IPS-20b (cell line): Measurements from ENCODE around the gene ZIC4.
A peak's percentile ranks its signal among the peaks of the same experiment; 100 is the strongest.

ENCODE experiments used
- H3K27ac ChIP-seq: one replicate; pipeline ENCODE4 v1.5.1; 2013; ENCODE audit warnings: low read length
- H3K27me3 ChIP-seq: 2 replicates; pipeline ENCODE4 v1.6.1; 2013; ENCODE audit warnings: mild to moderate bottlenecking, low read length, inconsistent platforms; ENCODE audit not compliant: insufficient read depth
- H3K36me3 ChIP-seq: 2 replicates; pipeline ENCODE4 v1.6.1; 2013; ENCODE audit warnings: low read depth, mild to moderate bottlenecking, inconsistent platforms, low read length, moderate library complexity; ENCODE audit not compliant: insufficient read depth
- H3K4me1 ChIP-seq: 2 replicates; pipeline ENCODE4 v1.6.1; 2013; ENCODE audit warnings: mild to moderate bottlenecking, control low read depth, inconsistent platforms, low read length, moderate library complexity; ENCODE audit not compliant: insufficient read depth
- H3K4me3 ChIP-seq: 2 replicates; pipeline ENCODE4 v1.5.1; 2013; ENCODE audit warnings: mild to moderate bottlenecking, low read length, inconsistent platforms
- H3K9ac ChIP-seq: 2 replicates; pipeline ENCODE4 v1.6.1; 2013; ENCODE audit warnings: low read depth, mild to moderate bottlenecking, inconsistent platforms, low read length, moderate library complexity
- H3K9me3 ChIP-seq: 2 replicates; pipeline ENCODE4 v1.6.1; 2013; ENCODE audit warnings: mild to moderate bottlenecking, low read depth, low read length, inconsistent platforms; ENCODE audit not compliant: insufficient read depth

The ZIC4 gene

DNA sequence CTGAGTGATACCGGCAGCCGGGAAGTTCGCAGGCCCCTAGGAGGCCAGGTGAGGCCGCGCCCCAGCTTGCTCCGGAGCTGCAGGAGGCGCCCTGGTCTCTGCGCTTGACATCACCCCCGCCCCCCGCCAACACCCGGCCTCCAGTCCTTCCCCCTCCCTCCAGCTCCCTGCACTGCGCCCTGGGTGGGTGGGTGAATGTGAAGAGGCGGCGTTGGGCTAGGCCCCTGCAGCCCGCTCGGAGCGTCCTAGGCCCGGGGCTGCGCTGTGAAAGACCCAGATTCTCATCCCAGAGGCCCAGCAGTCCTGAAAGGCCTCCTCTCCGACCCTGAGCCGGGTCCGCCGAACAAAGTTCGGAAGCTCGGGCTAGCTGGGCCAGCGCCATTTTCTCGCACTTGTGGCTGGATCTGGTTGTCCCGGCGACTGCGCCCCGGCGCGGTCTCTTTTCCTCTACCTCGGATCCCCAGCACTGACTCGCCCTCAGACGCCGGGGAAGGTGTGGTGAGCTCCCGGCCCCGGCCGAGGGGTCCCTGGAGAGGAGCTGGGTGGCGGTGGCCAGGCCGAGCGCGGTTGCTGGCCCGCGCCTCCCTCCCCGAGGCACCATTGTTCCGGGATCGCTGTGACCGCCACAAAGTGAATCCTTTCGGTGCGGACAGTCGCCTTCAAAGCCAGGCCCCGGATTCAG, 12.9 kb downstream of the ZIC4 start:
- no peaks in the 10 kb centered on the region for H3K36me3 ChIP-seq
- peak overlapping the region; percentile 70 for H3K4me3 ChIP-seq
- H3K27ac ChIP-seq, result no peak overlapping the region
- peaks cover 100% of the 10 kb centered on the region for H3K27me3 ChIP-seq
- H3K4me1 ChIP-seq, result peaks cover 6% of the 10 kb centered on the region; the same call in 1 of the 2 replicates
- H3K9me3 ChIP-seq, result no peaks in the 10 kb centered on the region; the same call in 1 of the 2 replicates
- peak overlapping the region; percentile 67; the same call in 1 of the 2 replicates for H3K9ac ChIP-seq

DNA sequence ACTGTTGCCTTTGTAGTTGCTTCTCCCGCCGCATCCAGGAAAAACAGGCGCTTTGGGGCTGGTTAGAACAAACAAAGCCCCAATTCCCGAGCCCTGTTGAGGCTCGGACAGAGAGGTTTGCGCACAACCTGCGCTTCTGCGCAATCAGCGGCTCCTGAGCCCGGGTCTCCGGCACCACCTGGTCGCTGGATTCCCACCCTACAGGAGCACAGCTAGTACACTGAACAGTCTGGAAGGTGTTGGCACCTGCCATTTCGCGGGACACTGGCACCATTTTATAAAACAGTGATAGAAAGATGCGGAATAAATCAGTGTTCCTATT, 13.8 kb downstream of the ZIC4 start:
- Histone ChIP-seq H3K36me3 (no peaks in the 10 kb centered on the region), H3K4me3 (peak overlapping the region; percentile 70), H3K4me1 (peaks cover 14% of the 10 kb centered on the region; the same call in 1 of the 2 replicates), H3K9me3 (no peaks in the 10 kb centered on the region; the same call in 1 of the 2 replicates), H3K27me3 (peaks cover 100% of the 10 kb centered on the region), H3K27ac (no peak overlapping the region), H3K9ac (peak overlapping the region; percentile 67; the same call in 1 of the 2 replicates)

DNA sequence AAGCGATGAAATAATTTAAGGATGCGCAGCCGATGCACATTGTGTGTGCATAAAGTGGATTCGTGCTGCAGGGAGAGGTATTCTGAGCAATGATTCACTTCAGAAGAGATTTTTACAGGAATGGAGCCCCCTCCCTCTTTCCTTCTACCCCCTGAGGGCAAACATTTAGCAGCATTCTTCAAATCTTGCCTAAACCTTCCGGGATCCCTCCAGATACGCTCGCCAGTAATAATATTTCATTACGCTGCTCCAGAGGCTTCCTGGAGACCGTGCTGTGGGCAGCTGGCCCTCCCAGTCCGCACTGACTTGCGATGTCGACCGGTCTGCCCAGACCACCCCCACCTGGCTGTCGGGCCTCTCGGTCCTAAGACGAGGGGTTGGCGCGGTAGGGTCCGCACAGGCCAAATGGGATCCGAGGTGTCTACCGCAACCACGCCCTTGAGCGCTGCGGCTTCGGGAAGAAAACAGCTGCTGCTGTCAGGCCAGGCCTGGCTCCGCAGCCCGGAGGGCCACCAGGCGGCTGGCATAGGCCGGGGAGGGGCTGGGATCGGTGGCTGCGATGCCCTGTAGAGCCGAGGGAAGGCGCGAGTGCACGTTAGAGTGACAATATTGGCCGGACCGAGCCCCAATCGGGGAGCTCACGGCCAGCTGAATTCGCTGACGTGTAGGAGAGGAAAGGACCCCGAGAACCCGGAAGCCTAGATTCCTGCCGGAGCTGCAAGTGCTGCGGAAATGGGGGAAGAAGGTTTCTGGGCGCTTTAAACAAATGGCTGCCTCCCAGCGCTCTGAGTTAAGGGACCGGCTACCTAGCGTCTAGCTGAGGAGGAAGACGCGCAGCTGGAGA, 14.3 kb downstream of the ZIC4 start:
- Histone ChIP-seq H3K27me3 (peaks cover 100% of the 10 kb centered on the region), H3K4me1 (peaks cover 16% of the 10 kb centered on the region; the same call in 1 of the 2 replicates)

DNA sequence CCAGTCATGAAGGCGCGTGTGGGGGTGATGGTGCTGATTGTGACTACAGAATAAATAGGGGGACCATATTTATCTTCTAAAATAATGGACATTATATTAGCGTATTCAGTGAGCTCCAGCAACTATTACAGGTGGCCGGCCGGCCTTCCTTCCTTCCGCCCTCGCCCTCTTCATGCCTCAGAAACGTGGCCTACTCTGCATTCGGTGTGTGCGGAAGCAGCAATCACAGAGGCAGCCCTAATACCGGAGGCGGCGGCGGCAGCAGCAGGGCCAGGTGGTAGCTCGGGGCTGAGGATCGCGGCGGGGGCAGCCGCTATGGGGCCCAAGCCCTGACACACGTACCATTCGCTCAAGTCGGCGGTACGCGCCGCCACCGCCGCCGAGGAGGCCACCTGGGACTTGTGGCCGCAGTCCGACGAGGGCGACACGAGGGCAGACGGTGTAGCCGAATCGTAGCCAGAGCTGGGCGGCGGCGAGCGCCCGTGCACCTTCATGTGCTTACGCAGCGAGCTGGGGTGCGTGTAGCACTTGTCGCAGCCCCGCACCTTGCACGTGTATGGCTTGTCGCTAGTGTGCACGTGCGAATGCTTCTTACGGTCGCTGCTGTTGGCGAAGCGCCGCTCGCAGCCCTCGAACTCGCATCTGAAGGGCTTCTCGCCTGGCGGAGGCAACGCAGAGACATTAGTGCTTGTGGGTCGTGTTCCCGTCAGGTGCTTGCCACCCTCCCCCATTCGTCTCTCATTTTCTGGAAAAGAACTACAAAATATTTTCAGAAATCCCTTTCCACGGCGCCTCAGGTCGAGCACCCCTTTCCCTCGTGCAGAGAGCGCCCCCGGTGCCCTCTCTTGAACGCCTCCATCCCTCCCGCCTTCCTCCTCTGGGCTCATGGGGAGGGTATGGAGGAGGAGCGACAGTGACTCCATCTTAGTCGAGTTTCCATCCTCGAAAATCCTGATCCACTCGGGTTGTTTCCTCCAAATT, 15.5 kb downstream of the ZIC4 start:
- Histone ChIP-seq H3K36me3 (no peaks in the 10 kb centered on the region), H3K9me3 (no peaks in the 10 kb centered on the region; the same call in 1 of the 2 replicates), H3K9ac (no peak overlapping the region), H3K4me1 (peaks cover 16% of the 10 kb centered on the region; the same call in 1 of the 2 replicates), H3K4me3 (peak overlapping the region; percentile 32; the same call in 1 of the 2 replicates), H3K27me3 (peaks cover 100% of the 10 kb centered on the region), H3K27ac (no peak overlapping the region)

More for the DNA sequence above, 14.3 kb downstream of the ZIC4 start:
- H3K9me3 ChIP-seq, result no peaks in the 10 kb centered on the region; the same call in 1 of the 2 replicates
- H3K9ac ChIP-seq, result peak overlapping the region; percentile 67; the same call in 1 of the 2 replicates
- H3K4me3 ChIP-seq, result peak overlapping the region; percentile 70
- no peaks in the 10 kb centered on the region for H3K36me3 ChIP-seq
- H3K27ac ChIP-seq, result no peak overlapping the region

DNA sequence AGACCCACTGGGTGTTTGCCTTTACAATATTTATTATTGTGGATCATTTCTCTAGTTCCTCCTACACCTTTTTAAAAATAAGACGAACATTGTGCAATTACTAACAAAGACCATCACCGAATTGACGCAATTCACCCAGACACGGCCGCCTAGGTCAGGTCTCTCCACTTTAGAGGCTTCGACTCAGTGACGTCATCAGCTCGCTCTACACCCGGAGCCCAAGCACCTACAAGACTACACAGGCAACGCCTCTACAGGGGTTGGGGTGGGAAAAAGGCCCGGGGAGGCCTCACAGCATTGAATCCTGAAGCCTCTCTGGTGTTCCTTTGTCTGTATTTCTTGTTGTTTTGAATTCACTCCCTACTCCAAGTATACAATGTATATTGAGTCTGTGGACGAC, 16.6 kb downstream of the ZIC4 start:
- H3K27ac ChIP-seq, result no peak overlapping the region
- H3K27me3 ChIP-seq, result peaks cover 100% of the 10 kb centered on the region
- H3K4me3 ChIP-seq, result no peak overlapping the region; the same call in 1 of the 2 replicates
- no peak overlapping the region for H3K9ac ChIP-seq
- peaks cover 21% of the 10 kb centered on the region; the same call in 1 of the 2 replicates for H3K4me1 ChIP-seq
- no peaks in the 10 kb centered on the region for H3K36me3 ChIP-seq
- H3K9me3 ChIP-seq, result no peaks in the 10 kb centered on the region

DNA sequence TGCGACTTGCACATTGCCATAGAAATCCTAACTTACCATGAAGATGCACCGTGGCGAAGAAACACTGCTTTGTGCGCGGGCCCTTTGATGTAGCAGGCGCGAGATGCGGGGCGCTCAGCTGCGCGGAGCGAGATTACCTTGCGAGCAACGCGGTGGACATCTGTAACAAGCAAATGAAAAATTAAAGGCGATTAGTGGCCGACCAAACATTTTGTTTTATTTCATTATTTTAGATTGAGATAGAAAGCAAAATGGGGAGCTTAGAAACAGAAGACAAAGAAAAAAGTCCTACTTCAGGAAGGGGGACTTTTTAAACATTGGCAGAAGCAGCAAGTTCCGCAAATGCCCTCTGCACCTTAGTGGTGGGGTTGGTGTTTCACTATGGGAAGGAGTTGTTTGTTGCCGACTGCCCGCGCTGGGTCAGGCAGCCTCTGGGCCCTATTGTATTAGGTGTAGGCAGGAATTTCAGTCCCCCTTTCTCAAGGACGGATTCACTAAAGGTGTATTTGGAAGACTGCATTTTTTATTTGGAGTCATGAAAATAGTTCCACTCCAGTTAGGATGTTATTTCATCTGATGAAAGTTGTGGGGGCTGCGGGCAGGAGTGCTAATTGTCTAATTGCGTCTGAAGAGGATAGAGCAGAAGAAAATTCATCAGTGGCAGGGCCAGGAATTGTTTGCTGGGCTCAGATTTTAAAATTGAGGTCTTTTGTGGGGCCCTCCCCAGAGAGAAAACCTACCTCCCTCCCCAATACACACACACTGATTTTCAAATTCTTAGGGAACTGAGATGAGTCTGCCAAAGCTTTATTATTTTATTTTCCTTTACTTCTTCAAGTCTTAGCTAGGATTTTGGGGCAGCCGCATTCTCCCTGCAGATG, 17.4 kb downstream of the ZIC4 start:
- H3K27me3 ChIP-seq, result peaks cover 100% of the 10 kb centered on the region
- no peak overlapping the region for H3K27ac ChIP-seq
- H3K9me3 ChIP-seq, result no peaks in the 10 kb centered on the region
- H3K4me3 ChIP-seq, result no peak overlapping the region; the same call in 1 of the 2 replicates
- peaks cover 19% of the 10 kb centered on the region; the same call in 1 of the 2 replicates for H3K4me1 ChIP-seq
- no peak overlapping the region for H3K9ac ChIP-seq
- no peaks in the 10 kb centered on the region for H3K36me3 ChIP-seq

DNA sequence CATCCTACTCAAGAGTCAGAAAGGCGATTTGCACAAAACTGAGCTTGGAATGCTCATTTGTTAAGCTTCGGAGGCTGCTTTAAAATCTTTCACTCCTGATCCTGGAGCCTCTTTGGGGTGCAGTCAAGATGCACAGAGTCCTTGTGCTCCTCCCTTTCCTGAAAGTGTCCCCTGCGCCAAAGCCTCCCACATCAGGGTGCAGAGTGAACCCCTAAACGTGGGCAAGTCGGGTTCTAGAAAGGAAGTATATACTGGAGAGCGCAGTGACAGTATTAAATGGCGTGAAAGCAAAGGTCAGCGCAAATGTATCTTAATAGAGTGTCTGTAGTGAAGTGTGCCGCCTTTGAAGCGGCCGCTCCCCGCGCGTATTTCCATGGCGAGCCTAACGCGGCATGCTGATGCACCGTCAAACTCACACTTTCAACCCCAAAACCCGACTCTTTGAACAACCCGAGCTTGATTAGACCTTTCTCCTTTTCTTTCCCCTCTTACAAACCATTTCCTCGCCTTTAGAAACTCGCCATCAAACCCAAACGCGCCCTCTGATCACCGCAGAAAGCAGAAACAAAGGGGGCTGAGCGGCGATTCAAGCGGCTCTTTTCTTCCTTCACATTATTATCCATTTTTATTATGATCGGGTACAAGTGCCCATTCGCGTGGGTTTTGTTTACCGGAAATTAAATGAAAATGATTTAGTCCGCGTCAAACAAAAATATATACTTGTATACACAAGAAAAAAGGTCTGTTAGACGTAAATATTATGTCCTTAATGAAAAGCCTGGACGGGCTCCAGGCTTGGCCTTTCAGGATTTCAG, 18.3 kb downstream of the ZIC4 start:
- H3K4me3 ChIP-seq, result no peak overlapping the region; the same call in 1 of the 2 replicates
- H3K36me3 ChIP-seq, result no peaks in the 10 kb centered on the region
- H3K27ac ChIP-seq, result no peak overlapping the region
- H3K9me3 ChIP-seq, result no peaks in the 10 kb centered on the region
- peaks cover 19% of the 10 kb centered on the region; the same call in 1 of the 2 replicates for H3K4me1 ChIP-seq
- H3K9ac ChIP-seq, result no peak overlapping the region
- H3K27me3 ChIP-seq, result peaks cover 100% of the 10 kb centered on the region

DNA sequence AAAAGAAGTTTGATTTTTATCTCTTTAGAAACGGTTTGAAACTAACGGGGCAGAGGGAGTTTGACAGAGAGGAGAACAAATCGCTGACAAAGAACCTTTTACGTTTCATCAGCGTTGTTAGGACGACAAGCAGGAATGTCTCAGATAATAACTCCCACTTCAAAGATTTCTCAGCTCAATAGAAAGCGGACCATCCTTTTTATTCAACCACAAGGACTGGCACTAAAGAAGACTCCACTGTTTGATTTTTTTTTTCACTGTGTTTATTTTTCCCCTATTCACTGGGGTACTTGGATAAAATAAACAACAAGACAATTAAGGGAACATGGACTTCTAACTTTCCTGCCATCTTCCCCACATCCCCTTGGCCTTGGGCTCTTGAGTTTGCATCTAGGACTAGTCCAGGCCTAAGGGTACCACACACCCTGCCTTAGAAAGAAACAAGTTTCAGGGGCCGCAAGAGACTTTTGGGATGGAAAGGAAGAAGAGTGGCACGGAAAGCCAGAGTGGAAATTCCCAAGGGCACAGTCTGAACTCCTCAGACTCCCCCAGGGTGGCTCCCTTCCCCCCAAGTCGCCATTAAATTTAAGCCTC, 19.0 kb downstream of the ZIC4 start:
- H3K27ac ChIP-seq, result no peak overlapping the region
- H3K27me3 ChIP-seq, result peaks cover 100% of the 10 kb centered on the region
- H3K4me1 ChIP-seq, result peaks cover 21% of the 10 kb centered on the region; the same call in 1 of the 2 replicates
- no peak overlapping the region for H3K9ac ChIP-seq
- H3K36me3 ChIP-seq, result no peaks in the 10 kb centered on the region
- no peak overlapping the region for H3K4me3 ChIP-seq
- no peaks in the 10 kb centered on the region for H3K9me3 ChIP-seq

DNA sequence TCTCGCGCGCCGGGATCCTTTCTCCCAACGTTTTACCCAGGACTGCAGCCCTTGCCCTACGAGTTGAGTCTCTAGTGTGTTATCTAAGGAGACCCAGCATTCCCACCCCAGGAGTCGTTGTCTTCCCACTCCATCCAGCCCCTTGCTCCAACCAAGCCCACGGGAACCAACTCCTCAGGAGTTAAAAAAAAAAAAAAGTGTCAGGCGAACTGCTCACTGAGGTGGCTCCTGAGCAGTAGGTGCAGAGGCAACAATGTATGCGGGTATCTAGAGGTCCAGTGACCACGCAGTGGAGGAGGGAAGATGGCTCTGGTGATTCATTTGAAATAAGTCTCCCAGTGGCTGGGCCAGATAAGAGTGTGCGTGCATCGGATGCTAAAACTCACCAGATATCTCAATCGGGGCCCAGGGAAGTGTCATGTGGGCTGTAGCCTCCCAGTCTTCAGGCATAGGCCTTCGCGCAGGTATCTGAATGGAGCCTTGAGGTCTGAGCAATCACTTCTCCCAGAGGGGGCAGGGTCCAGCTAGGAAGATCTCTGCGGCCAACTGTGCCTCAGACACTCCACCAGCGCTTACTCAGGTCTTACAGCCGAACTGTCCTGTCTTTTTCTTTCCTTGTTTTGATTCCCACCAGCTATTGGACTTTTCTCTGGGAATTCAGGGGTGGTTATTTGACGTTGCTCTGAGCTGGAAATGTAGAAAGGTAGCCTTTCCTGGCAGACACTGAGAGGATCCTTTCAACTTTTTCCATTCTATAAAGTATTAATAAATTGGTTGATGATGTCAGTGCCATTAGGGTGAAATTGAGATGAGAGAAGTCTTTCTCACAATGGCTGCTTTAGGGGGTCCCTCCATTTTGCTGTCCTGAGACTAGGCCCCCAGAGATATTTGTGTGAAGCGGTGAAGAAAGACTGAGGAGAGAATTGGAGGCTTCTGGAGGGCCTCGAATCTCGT, 21.0 kb downstream of the ZIC4 start:
- Histone ChIP-seq H3K4me3 (no peak overlapping the region; the same call in 1 of the 2 replicates), H3K27ac (no peak overlapping the region), H3K36me3 (no peaks in the 10 kb centered on the region), H3K27me3 (peaks cover 100% of the 10 kb centered on the region), H3K4me1 (peaks cover 36% of the 10 kb centered on the region; the same call in 1 of the 2 replicates), H3K9ac (no peak overlapping the region), H3K9me3 (no peaks in the 10 kb centered on the region)
